HG02938 (cell line): ENCODE measurements around the gene DGCR2.
"Not testable (repeated sequence)": the region's sequence is repeated elsewhere in the genome, so short reads cannot be mapped to it uniquely, and the experiment has no call there.

Source experiments
- ATAC-seq: cut with Tn5 transposase; IDR thresholded peaks from one replicate; pipeline ENCODE4 v1.9.1; 2021; ENCODE audit warnings: mild to moderate bottlenecking, moderate library complexity; ENCODE audit not compliant: unreplicated experiment

The DGCR2 gene

DNA sequence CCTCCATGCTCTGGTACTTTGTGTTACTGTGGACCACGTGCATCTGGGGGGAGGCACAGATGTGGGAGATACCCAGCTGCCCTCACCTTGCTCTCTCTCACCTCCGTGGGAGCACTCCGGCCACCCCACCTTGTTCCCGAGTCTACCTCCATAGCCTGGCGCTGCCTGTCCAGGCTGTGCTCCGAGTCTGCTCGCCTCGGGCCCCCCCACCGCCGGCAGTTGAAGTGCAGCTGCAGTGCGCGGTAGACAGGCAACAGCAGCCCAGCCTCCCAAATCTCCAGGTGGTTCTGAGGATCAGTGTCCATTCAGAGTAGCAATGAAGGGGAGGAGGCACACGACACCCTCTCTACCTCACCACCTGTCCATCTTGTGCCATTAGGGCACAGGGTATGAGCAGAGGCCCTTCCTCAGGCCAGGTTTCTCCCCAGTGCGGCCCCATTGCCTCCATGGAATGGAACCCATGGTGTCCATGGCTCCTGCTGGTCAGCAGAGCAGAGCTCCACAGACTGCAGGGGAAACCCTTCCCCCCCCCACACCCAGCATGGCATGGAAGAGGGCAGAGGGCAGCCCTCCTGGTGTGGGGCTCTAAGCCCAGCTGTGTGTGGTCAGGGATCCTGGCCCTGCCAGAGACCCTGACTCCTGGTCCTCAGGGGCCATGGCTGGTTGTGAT, 89.2 kb downstream of the DGCR2 start:
- not testable (repeated sequence) for ATAC-seq

DNA sequence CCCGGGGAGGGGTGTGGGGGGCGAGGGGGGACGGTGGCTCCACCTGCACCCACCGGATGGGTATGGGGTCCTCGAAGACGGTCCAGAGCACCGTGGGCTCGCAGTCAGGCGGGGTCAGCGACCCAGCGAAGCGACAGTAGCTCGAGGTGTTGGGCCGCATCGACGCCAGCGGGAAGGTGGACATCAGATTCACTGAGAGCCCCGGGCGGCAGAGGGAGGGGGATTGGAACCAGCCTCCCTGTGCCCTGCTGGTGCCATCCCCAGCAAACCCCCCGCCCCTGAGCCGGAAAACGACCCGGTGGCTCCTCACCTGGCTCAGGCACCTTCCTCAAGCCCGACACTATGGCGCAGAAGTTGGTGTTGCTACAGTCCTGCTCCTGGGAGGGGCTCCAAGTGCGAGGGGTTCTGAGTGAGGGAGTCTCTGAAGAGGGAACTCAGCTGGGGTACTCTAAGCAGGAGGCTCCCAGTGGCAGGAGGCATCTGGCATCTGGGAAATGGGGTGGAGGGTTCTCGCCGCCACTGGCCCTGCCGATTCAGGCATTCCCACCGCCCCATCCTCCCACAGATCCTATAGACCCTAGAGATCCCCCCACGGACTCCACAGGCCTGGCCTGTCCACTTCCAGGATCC, 89.9 kb downstream of the DGCR2 start:
- not testable (repeated sequence) for ATAC-seq

GRCh38 chr22:19030889-19031252, 91.3 kb downstream of the DGCR2 start:
- not testable (repeated sequence) for ATAC-seq

DNA sequence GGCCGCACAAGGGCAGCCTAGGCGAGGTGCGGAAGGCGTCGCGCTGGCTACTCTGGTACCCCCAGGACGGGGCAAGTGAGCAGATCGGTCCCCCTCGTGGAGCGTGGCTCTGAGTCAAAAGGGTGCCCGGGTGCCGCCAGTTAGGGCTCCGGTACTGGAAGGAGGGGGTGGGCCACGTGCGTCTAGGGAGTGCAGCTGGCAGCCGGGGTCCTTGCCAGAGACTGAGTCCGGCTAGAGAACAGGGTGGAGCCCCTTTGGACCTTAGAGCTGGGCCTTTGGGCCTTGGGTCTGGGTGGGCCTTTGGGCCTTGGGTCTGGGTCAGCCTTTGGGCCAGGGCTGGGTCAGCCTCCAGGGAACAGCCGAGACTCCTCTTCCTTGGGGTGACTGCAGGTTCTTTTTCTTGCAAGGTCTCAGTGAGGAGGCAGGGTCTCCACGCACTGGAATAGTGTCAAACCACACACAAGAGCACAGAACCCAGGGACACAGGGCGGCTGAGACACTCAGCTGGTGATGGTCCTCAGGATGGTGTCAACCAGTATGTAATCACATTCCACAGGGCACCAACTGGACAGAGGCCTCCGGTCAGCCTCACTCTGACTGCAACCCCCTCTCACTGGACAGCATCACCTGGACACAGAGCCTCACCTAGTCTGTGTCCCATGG, 91.9 kb downstream of the DGCR2 start:
- not testable (repeated sequence) for ATAC-seq

- not testable (repeated sequence) for ATAC-seq
These were observed 92.8 kb downstream of the DGCR2 start for GRCh38 chr22:19029113-19030103.

DNA sequence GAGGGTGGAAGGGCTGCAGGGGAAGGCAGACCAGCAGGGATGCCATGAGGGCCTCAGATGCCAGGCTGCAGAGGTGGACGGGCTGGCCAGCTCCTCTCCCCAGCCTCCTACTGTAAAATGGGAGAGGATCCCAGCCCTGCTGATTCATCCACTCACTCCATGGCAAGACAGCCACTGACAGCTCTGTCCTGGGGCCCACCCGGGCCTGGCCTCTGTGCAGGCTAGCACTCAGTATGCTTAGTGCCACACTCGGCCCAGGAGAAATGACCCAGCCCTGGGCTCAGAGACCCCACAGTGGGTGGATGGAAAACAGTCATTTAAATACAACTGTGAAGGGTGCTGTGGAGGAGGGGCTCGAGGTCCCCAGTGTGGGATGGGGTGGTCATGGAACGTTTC, 94.2 kb downstream of the DGCR2 start:
- ATAC-seq, result not testable (repeated sequence)

- not testable (repeated sequence) for ATAC-seq
These were observed 94.7 kb downstream of the DGCR2 start for GRCh38 chr22:19027371-19028059.

- ATAC-seq, result not testable (repeated sequence)
These were observed 96.1 kb downstream of the DGCR2 start for GRCh38 chr22:19026080-19026479.

- not testable (repeated sequence) for ATAC-seq
These were observed 97.2 kb downstream of the DGCR2 start for GRCh38 chr22:19024956-19025489.

GRCh38 chr22:19023931-19024330, 98.3 kb downstream of the DGCR2 start:
- ATAC-seq, result not testable (repeated sequence)

- no peak for ATAC-seq
These were observed 99.5 kb downstream of the DGCR2 start for GRCh38 chr22:19022755-19023154.

GRCh38 chr22:19019679-19020032, 102.6 kb downstream of the DGCR2 start:
- ATAC-seq, result no peak

- no peak for ATAC-seq
These were observed 103.1 kb downstream of the DGCR2 start for GRCh38 chr22:19019029-19019678.

GRCh38 chr22:19018256-19018655, 104.0 kb downstream of the DGCR2 start:
- ATAC-seq, result no peak

DNA sequence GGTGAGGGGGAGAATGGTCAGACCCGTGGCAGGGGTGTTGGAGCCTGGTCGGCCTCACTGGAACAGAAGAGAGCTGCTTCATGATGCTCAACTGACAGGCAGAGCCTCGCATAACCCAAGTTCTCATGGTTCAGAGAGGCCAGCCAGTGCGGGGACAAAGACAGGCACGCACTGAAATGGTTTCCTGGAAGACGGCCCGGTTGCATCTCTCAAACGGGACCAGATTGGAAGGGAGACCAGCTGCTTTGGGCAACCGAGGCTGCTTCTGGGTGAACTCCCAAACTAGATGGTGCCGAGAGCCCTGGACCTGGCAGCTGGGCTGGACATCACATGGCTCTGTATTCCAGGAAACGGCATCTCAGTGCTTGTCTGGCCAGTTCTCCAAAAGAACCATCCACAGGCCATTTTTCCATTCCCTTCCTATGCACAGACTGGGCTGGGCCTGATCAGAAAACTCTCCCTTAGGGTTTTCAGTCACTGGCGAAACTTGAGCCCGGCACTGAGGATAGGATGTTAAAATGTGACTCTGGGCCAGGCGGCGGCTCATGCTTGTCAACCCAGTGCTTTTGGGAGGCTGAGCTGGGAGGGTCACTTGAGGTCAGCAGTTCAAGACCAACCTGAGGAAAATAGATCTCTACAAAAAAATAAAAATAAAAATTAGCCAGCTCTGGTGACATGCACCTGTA, 106.0 kb downstream of the DGCR2 start:
- no peak for ATAC-seq

- ATAC-seq, result no peak
These were observed 107.3 kb downstream of the DGCR2 start for GRCh38 chr22:19014886-19015285.

DNA sequence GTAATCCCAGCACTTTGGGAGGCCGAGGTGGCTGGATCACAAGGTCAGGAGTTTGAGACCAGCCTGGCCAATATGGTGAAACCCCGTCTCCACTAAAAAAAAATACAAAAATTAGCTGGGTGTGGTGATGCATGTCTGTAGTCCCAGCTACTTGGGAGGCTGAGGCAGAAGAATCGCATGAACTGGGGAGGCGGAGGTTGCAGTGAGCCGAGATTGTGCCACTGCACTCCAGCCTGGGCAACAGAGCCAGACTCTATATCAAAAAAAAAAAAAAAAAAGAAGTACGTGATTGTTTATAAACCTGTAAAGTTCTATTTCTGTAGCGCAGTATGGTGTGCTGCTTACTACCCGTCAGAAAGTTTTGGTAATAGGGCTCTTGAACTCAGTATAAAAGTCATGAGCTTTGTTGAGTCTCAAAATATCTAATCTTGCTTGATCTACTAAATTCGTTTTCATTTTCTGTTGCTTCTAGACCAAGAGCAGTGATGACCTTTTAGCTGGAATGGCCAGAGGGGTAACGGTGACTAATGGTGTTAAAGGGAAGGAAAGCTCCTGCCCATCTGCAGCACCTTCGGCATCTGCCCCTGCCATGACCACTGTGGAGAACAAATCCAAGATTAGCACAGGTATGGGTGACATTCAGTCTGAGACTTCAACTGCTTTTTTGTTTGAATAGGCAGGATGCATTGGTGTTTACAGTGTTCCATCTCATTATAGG, 108.2 kb downstream of the DGCR2 start:
- not testable (repeated sequence) for ATAC-seq

DNA sequence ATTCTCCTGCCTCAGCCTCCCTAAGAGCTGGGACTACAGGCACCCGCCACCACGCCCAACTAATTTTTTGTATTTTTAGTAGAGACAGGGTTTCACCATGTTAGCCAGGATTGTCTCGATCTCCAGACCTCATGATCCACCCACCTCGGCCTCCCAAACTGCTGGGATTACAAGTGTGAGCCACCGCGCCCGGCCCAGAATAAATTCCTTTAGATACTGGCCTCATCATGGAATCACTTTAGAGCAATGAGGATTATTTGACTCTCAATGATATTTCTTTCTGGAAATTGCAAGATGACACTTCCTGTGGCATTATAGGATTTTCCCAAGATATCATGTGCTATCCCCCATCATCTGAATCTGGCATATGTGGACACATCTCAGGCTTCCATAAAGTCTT, 108.8 kb downstream of the DGCR2 start:
- ATAC-seq, result not testable (repeated sequence)
